Astrocyte (in vitro differentiated cells and primary cell): ENCODE measurements around the gene ANKRD44. TPM values are rescaled to one million over a fixed set of nuclear protein-coding genes. Genes with fewer than 3 reads are reported as not detected.

Experiments used
- DNase-seq: peaks from one replicate; pipeline ENCODE4 v3.0.0-alpha.2; 2010; ENCODE audit warnings: low read depth
- FAIRE-seq: peaks from 2 replicates; lab custom pipeline; 2011; peaks lifted over from hg19 to GRCh38; lab: Jason Lieb, UNC
- H2AFZ ChIP-seq: 2 replicates; pipeline ENCODE4 v1.6.0; 2012; ENCODE audit warnings: low read depth, low read length, inconsistent platforms
- H3K27ac ChIP-seq: 2 replicates; pipeline ENCODE4 v1.5.1; 2011; ENCODE audit warnings: low read depth, low read length, inconsistent platforms
- H3K27me3 ChIP-seq: 2 replicates; pipeline ENCODE4 v1.6.0; 2011; ENCODE audit warnings: low read length, inconsistent platforms; ENCODE audit not compliant: insufficient read depth
- H3K36me3 ChIP-seq: 2 replicates; pipeline ENCODE4 v1.5.1; 2011; ENCODE audit warnings: low read length, inconsistent platforms; ENCODE audit not compliant: insufficient read depth
- H3K4me1 ChIP-seq: 2 replicates; pipeline ENCODE4 v1.5.1; 2011; ENCODE audit warnings: low read length, inconsistent platforms; ENCODE audit not compliant: insufficient read depth
- H3K4me2 ChIP-seq: 2 replicates; pipeline ENCODE4 v1.6.0; 2012; ENCODE audit warnings: low read length, inconsistent platforms
- H3K4me3 ChIP-seq: 2 replicates; pipeline ENCODE4 v1.5.1; 2011; ENCODE audit warnings: low read depth, mild to moderate bottlenecking, low read length, inconsistent platforms; ENCODE audit not compliant: insufficient read depth
- H3K79me2 ChIP-seq: 2 replicates; pipeline ENCODE4 v1.6.0; 2012; ENCODE audit warnings: mild to moderate bottlenecking, low read length, inconsistent platforms; ENCODE audit not compliant: insufficient read depth
- H3K9ac ChIP-seq: 2 replicates; pipeline ENCODE4 v1.6.0; 2012; ENCODE audit warnings: mild to moderate bottlenecking, low read length, inconsistent platforms
- H3K9me3 ChIP-seq: 2 replicates; pipeline ENCODE4 v1.5.1; 2012; ENCODE audit warnings: low read depth, mild to moderate bottlenecking, low read length, inconsistent platforms; ENCODE audit not compliant: insufficient read depth
- H4K20me1 ChIP-seq: 2 replicates; pipeline ENCODE4 v1.6.0; 2012; ENCODE audit warnings: low read length, inconsistent platforms; ENCODE audit not compliant: insufficient read depth
- H3K27ac Mint-ChIP-seq: one replicate; pipeline ENCODE4 v1.8.0; 2021; ENCODE audit warnings: mild to moderate bottlenecking, mixed read lengths; ENCODE audit not compliant: unreplicated experiment
- H3K27me3 Mint-ChIP-seq: one replicate; pipeline ENCODE4 v1.8.0; 2021; ENCODE audit warnings: low read depth, mixed read lengths; ENCODE audit not compliant: unreplicated experiment
- H3K36me3 Mint-ChIP-seq: one replicate; pipeline ENCODE4 v1.8.0; 2021; ENCODE audit warnings: low read depth, mixed read lengths; ENCODE audit not compliant: unreplicated experiment
- H3K4me1 Mint-ChIP-seq: one replicate; pipeline ENCODE4 v1.8.0; 2021; ENCODE audit warnings: low read depth, mixed read lengths; ENCODE audit not compliant: unreplicated experiment
- H3K4me3 Mint-ChIP-seq: one replicate; pipeline ENCODE4 v1.8.0; 2021; ENCODE audit warnings: mild to moderate bottlenecking, moderate library complexity, mixed read lengths; ENCODE audit not compliant: unreplicated experiment
- H3K9me3 Mint-ChIP-seq: one replicate; pipeline ENCODE4 v1.8.0; 2021; ENCODE audit warnings: mild to moderate bottlenecking, mixed read lengths; ENCODE audit not compliant: unreplicated experiment
- EZH2 ChIP-seq: IDR thresholded peaks from 2 replicates; pipeline ENCODE4 v1.6.1; 2012; ENCODE audit warnings: mild to moderate bottlenecking, low read length, inconsistent platforms; ENCODE audit not compliant: insufficient read depth
- total RNA-seq: library from RNA; stranded (reverse); gene quantifications from 2 replicates; pipeline ENCODE4 v1.2.1, GENCODE V29; 2021
- TF ChIP-seq, protein P1 (sequence below): IDR thresholded peaks from 2 replicates; pipeline ENCODE4 v1.5.1; 2011; ENCODE audit warnings: low read depth, mild to moderate bottlenecking, inconsistent platforms, low read length, moderate library complexity; ENCODE audit not compliant: insufficient read depth

The ANKRD44 gene
- total RNA-seq, 1 donor from 2014 or later = 7.2 TPM

DNA sequence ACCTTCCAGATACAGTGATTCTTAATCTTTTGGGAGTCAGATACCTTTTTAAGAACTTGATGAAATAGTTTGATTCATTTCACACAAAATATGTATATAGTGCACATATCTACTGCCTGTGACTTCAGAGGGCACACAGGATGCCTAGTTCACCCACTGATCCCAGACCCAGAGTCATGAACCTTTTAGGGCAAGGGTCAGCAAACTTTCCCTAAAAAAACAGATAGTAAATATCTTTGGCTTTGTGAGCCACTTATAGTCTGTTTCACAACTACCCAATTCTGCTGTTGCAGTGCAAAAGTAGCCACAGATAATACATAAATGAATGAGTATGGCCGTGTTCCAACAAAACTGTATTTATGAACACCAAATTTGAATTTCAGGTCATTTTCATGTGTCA, 124.9 kb downstream of the ANKRD44 start:
- no peak overlapping the region for H2AFZ ChIP-seq
- H3K79me2 ChIP-seq = no peaks in the 10 kb centered on the region
- H3K4me2 ChIP-seq = no peak overlapping the region
- H3K27me3 ChIP-seq = no peaks in the 10 kb centered on the region
- no peaks in the 10 kb centered on the region for H4K20me1 ChIP-seq
- H3K4me3 ChIP-seq = no peak overlapping the region
- peaks cover 24% of the 10 kb centered on the region for H3K4me1 ChIP-seq
- no peaks in the 10 kb centered on the region for H3K9me3 ChIP-seq
- no peaks in the 10 kb centered on the region for H3K36me3 Mint-ChIP-seq
- H3K4me1 Mint-ChIP-seq = peaks cover 10% of the 10 kb centered on the region
- no peak overlapping the region for H3K9ac ChIP-seq
- FAIRE-seq (no peak), DNase-seq (no peak)
- peaks cover 2% of the 10 kb centered on the region for H3K27me3 Mint-ChIP-seq
- no peak overlapping the region for H3K27ac Mint-ChIP-seq
- H3K36me3 ChIP-seq = no peaks in the 10 kb centered on the region
- peaks cover 4% of the 10 kb centered on the region for H3K9me3 Mint-ChIP-seq
- no peak overlapping the region for H3K4me3 Mint-ChIP-seq
- TF ChIP-seq, protein P1, sequence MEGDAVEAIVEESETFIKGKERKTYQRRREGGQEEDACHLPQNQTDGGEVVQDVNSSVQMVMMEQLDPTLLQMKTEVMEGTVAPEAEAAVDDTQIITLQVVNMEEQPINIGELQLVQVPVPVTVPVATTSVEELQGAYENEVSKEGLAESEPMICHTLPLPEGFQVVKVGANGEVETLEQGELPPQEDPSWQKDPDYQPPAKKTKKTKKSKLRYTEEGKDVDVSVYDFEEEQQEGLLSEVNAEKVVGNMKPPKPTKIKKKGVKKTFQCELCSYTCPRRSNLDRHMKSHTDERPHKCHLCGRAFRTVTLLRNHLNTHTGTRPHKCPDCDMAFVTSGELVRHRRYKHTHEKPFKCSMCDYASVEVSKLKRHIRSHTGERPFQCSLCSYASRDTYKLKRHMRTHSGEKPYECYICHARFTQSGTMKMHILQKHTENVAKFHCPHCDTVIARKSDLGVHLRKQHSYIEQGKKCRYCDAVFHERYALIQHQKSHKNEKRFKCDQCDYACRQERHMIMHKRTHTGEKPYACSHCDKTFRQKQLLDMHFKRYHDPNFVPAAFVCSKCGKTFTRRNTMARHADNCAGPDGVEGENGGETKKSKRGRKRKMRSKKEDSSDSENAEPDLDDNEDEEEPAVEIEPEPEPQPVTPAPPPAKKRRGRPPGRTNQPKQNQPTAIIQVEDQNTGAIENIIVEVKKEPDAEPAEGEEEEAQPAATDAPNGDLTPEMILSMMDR = no peak
- TF ChIP-seq EZH2 = no peak
- H3K27ac ChIP-seq = no peak overlapping the region

DNA sequence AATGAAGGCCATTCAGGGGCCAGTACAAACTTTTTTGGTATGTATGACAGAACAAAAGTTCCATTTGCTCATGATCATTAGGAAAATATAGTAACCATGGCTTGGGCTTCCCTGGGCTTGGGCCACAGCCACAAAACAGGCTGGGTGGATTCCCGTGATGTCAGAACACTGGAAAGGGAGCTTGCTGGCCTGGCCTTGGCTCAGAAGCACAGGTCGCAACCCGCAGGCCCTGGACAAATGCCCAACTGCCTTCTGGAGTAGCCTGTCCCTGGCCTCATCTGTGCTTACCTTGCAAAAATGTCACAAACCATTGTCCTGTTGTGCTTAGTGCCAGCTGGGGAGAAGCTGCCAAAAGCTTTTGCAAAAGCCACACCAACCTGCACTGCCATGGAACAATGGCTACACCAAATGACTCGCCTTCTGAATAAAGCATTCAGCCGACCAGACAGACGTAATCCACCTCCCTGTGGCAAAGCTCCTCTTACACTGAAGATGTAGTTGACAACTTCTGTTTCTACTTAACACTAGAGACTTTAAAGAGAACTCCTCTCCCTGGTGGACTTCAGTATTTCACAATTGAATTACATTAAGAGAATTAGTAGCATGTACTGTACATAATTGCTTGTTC, 125.5 kb downstream of the ANKRD44 start:
- DNase-seq = peak; percentile 80
- no peak for FAIRE-seq
- H3K9me3 ChIP-seq = no peaks in the 10 kb centered on the region
- Mint-ChIP-seq H3K4me3 (no peak overlapping the region), H3K27ac (no peak overlapping the region), H3K27me3 (peaks cover 2% of the 10 kb centered on the region), H3K9me3 (peaks cover 4% of the 10 kb centered on the region), H3K4me1 (peaks cover 10% of the 10 kb centered on the region), H3K36me3 (no peaks in the 10 kb centered on the region)
- H3K9ac ChIP-seq = no peak overlapping the region
- no peak for TF ChIP-seq EZH2
- TF ChIP-seq, protein P1 = no peak
- no peak overlapping the region for H2AFZ ChIP-seq
- H3K27ac ChIP-seq = no peak overlapping the region
- peaks cover 27% of the 10 kb centered on the region for H3K4me1 ChIP-seq
- H3K79me2 ChIP-seq = no peaks in the 10 kb centered on the region
- H3K4me2 ChIP-seq = no peak overlapping the region
- no peaks in the 10 kb centered on the region for H4K20me1 ChIP-seq
- H3K36me3 ChIP-seq = no peaks in the 10 kb centered on the region
- no peak overlapping the region for H3K4me3 ChIP-seq
- H3K27me3 ChIP-seq = no peaks in the 10 kb centered on the region

DNA sequence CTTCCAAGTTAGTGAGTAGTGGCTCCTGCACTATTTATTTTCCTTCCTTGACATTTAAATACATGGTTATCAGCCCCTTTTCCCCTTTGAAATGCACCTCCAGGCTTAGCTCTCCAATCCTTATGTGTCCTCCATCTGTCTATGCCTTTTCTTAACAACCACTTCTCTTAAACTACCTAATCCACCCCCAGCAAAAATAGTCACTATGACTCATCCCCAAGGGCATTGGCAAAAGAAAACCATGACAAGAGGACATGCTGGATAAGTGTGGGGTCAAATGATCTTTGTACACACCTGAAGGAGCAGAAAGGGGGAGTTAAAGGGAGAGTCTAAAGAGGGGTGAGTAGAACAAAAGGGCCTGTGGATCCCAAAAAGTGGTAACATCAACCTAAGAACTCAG, 127.2 kb downstream of the ANKRD44 start:
- Histone ChIP-seq H3K79me2 (no peaks in the 10 kb centered on the region), H3K4me1 (peaks cover 35% of the 10 kb centered on the region), H3K9me3 (no peaks in the 10 kb centered on the region), H3K9ac (no peak overlapping the region), H3K4me3 (no peak overlapping the region), H4K20me1 (no peaks in the 10 kb centered on the region), H3K4me2 (no peak overlapping the region), H3K27ac (no peak overlapping the region), H3K27me3 (no peaks in the 10 kb centered on the region), H3K36me3 (no peaks in the 10 kb centered on the region), H2AFZ (no peak overlapping the region)
- TF ChIP-seq, protein P1 = no peak
- no peak for TF ChIP-seq EZH2
- Mint-ChIP-seq H3K36me3 (no peaks in the 10 kb centered on the region), H3K27ac (no peak overlapping the region), H3K4me1 (peaks cover 10% of the 10 kb centered on the region), H3K4me3 (no peak overlapping the region), H3K9me3 (peaks cover 4% of the 10 kb centered on the region), H3K27me3 (peaks cover 2% of the 10 kb centered on the region)
- FAIRE-seq = no peak
- DNase-seq = peak; percentile 39
